GF-D8 (cell line): Measurements from ENCODE around the gene LLCFC1.

Experiments
- DNase-seq: peaks from one replicate; lab custom pipeline; 2025; lab: John Stamatoyannopoulos, UW

Gene LLCFC1

DNA sequence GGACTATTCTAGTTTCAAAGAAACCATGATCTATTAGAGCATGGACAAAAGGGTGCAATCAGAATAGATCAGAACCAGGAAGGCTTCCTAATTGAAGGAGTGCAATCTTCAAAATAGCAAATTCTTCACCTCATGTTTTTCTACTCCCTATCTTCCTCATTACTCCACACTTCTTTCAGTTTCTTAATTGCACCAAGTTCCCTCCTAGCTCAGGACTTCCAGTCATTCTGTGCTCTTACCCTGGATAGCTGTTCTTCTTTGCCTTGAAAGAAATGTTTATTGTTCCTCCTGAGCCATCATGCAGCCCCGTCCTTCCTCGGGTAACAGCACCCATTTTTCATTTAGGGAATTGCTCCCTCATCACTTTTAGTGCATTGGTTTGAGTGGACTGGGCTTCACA lies 28.8 kb upstream of the LLCFC1 start:
- no peak for DNase-seq

DNA sequence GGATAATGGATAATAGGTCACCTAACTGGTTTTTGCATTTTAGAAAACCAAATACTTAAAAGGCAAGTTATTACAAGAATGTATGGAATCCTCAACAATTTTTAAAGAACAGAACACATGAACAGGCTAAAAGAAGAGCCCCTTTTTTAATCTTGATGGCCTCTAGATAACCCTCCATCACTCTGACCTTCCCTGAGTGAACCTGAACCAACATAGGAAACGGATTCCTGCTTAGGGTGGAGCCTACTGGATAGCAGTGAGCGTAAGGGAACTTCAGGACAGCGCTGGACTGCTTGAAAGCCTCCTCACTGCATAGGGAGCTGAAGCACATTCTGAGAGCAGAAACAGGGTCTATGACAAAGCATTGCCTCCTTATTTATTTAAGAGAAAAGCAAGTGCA lies 26.2 kb upstream of the LLCFC1 start:
- DNase-seq, result no peak

DNA sequence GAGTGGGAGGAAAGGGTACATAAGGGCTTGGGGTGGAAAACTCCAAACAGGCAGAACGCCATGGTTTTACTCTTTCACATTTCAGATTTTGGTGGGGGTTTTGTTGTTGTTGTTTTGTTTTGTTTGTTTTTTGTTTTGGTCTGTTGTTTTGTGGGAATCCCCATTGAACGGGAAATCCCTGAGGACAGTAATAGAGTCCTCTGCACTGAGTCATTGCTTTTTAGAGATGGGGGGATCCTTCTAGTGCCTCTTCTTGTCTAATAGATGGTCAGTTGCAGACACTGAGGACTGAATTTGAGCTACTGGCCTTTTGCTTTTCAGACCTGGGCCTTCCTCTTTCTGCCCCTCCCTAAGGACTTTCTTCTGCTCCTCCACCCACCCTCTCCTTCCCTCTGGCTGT lies 25.7 kb upstream of the LLCFC1 start:
- DNase-seq, result no peak

DNA sequence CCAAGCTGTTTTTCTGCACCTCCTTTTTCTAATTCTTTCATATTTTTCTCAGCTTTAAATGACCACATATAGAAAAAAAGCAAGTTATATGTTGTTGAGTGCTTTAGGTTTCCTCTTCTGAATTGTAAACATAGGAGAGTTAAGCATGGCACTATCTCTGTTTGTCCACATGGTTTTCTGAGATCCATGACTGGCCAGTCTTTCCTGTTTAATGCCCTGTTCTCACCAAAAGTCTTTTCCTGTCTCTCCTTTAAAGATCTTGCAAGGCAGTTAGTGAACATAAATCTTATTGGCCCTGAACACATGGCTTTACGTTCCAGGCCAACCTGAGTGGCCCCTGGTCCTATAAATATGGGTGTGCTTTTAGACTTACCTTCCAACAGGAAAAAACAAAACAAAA lies 25.2 kb upstream of the LLCFC1 start:
- DNase-seq, result no peak

DNA sequence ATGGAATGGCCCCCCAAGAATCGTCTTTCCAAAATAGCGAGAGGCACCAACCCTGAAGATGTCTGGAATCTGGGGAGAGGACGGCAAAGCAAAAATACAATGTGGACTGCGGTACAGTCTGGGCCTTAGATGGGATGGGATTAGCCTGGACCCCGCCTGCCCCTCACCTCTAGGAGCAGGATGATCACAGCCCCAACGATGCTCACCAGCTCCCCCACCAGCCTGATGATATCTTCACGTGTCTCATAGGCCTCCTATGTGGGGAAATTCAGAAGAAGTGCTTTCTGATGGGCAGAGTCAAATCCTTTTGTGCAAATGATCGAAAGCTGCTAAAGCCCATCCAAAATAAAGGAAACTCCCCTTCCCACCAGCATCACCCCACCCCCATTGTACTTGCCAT lies 24.0 kb upstream of the LLCFC1 start:
- no peak for DNase-seq

DNA sequence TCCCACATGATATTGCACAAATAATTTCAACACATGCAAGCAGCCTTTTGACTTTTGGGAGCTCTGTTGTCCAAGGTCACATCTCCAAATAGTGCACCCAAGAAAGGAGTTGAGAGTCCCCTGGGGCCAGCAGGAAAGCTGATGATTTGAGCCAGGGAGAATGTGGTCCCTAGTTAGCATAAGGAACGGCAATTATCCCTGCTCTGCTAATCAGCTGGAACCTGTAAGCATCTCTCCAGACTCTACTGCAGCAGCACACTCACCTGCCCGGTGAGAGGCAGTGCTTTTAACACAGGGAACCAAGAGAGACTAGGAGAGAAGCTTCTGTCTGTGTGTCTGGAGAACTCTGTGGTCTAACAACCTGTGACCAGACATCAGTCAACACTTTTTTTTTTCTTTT lies 22.8 kb upstream of the LLCFC1 start:
- no peak for DNase-seq

DNA sequence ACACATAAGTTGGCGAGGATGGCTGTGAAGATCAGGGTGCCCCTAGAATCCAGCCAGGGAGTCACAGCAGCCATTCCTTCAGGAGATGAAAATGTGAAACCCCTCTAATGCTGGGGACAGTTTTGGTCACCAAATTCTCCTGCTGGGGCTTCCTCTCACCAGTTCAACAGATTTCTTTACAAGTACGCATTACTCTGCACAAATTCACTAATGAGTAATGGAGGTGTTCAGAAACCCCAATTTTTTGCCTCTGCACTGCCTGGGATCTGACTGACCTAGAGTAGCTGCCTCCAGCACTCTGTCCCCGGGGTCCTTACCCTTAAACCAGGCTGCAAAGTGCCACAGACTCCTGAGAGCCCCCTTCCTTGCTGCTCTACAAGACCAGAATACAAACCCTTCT lies 21.8 kb upstream of the LLCFC1 start:
- DNase-seq, result no peak

DNA sequence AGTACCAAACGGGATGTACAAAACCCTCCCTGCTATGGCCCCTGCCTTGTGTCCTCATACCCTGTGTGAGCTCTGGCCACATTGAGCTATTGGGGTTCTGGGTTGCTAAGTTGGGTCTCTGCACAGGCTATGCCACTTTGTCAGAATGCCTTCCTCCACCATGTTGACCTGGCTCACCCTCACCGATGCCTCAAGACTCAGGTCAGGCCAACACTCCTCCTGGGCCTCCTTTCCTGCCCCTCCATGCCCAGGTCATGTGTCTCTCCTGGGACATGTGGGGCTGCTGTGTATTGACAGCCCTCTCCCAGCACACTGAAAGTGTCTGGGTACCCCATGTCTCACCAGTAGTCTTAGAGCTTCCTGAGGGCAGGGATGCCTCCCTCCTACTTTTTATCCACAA lies 20.4 kb upstream of the LLCFC1 start:
- no peak for DNase-seq

DNA sequence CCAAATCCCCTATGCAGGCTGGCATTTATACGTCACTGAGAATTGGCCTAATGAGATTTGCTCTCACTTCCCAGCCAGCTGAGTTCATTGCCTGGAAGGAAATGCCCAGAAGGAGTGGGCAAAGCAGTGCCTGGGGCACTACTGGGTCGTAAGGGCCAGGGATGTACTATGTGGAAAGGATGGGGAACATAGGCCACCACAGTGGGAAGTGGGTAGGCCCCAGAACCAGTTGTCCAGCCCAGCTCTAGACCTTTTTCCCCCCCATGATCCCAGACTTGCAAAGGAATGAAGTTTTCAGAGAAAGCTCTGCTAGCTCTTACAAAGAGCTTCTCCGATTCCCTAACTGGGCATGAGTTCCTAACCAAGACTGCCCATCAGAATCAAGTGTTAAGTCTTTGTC lies 19.6 kb upstream of the LLCFC1 start:
- no peak for DNase-seq

DNA sequence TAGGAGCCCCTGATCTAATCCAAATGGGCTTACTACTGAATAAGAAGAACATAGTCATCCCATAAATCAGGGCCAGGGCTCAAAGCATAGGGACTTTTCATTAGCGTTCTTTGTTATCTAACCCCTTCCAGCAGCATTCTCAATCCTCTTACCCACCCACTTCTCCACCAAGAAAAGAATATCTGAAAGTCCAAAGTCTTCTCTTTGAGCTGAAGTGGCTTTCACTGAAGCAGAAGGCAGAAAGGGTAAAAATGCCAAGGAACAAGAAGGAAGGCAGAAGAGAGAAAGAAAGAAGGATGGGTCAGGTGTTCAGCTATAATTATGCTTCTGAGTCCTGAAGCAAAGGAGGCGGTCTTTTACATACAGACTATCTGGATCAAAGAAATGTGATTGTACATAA lies 15.9 kb upstream of the LLCFC1 start:
- no peak for DNase-seq

DNA sequence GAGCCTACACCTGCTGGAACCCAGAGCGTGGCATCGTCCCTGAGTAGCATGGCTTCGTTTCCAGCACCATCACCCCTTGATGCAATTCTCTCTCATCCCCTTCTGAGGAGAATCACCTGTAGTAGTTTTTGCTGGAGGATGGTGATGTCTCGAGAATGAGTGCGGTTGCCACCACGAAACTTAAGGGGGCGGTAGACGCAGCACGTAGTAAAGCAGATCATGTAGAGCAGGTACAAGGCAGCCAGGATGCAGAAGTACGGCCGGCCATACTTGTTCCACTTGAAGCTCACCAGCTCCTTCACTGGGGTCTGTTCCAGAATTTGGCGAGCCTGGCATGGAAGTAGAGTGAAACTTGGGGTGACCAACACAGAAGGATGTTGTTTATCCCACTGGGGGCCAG lies 13.9 kb upstream of the LLCFC1 start:
- DNase-seq, result no peak

DNA sequence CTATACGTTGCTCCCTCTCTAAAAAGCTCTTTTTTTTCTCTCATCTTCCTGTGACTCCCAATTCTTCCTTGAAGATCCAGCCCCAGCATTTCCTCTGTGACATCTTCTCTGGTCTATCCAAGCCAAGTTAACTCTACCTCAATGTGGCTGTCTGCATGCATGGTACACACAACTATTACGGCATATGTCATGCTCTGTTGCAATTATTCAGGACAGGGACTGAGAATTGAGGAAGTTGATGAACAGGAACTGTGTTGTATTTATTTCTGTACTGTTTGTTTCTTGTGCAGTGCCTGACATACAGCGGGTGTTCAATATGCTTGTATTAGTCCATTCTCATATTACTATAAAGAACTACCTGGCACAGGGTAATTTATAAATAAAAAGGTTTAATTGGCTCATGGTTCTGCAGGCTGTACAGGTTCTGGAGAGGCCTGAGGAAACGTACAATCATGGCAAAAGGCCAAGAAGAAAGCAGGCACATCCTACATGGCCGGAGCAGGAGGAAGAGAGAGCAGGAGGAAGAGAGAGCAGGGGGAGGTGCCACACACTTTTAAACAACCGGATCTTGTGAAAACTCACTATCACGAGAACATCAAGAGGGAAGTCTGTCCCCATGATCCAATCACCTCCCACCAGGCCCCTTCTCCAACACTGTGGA lies 12.1 kb upstream of the LLCFC1 start:
- DNase-seq, result peak; percentile 57

DNA sequence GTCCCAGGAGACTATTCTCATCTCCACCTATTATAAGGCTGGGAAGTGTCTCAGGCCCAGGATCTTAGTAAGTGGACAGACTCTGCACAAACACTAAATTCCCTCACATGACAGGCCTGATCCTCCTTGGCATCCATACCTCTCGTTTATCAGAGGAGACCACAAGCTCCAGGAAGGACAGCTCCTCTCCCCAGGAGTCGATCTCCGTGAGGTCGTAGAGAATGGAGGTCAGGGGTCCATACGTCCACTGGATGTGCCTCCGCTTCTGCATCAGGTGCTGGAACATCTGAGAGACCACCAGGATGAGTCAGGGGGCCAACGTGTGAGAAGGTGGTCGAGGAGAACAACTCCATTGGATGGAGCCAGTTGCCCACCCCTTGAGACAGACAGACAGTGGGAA lies 11.3 kb upstream of the LLCFC1 start:
- no peak for DNase-seq

DNA sequence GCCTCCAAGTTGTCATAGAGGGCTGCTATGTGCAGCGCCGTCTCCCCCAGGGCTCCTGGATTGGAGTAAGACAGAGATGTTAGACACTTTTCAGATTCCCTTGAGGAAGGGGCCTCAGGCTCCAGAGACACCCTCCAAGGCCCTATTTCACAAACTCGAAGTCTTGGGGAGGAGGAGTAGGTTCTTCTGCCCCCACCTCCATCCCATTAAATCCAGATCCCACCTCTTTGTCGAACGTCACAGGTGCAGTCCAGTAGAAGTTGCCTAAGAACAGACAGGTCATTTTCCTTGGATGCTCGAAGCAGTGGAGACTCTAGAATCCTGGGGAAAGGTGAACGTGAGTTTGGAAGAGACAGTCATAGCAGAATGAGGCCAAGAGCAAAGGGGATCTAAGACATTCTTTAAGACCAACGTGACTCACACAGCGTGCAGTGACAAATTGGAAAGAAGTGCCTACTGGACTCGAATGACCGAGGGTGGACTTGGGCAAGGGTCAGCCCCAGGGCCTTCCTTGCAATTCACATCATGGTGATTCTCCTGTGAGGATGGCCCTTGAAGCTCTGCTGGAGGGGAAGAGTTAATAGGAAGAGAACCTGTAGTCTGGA lies 9.1 kb upstream of the LLCFC1 start:
- no peak for DNase-seq

DNA sequence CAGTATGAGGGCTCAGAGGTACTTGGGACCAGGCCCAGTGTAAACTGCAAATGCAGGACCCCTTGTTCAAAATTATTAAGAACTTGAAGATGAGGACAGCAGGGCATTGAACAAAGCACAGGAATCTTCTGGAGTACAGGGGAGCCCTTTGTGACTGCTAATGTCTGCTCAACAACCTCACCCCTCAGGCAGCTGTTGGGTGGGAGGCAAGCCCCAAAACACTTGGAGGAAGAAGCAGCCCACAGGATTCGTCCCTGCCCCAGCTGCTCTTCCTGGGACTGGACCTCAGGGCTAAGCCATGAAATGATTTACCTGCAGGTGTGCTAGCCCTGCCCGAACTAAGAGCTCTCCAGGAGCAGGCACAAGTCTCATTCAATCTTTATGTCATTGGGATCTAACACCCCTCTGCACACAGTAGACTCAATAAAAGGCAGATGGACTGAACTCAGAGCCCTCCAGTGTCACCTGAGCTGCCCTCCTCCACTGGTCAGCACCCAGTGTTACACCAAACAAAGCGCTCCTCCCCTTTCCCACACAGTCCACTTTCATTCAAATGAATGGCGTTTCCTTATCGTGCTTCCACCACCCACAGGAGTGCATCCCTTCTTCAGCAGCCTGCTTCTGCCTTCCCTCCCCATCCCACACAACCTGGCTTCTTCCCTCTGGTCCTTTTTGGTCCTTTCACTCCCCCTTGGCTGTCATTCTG lies 6.7 kb upstream of the LLCFC1 start:
- DNase-seq, result no peak

DNA sequence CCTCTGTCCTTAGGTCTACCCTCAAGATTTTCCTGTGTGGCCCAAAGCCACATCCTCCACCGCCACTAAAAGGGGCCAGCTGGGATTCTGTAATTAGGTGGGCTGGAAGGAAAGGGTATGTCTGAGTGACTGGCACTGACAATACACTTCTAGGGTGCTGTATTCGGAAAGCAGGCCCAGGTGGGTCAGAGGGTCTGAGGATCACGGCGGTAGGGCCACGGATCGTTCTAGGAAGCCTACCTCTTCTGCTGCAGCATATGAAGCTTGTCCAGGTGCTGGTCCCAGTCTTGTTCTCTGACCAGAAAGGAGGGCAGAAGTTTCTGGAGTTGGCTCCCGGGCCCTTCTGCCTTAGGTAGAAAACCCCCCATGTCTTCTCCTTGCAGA lies 6.2 kb upstream of the LLCFC1 start:
- no peak for DNase-seq

DNA sequence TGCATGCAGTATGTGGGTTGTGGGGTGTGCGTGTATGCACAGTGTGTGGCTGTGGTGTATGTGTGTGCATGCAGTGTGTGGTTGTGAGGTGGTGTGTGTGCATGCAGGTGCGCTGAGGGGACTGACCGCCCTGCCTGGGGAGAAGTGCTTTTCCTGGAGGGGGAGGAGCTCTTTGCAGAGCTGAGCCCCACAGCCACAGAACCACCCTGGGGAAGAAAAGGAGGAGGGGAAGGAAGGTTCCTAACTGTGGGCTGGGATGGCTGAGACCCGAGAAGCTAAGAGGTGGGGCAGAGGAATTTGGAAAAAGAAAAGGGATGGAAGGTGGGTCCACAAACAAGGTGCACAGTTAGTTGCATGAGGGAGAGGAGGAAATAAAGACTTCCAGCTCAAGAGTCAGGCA lies 5.7 kb upstream of the LLCFC1 start, which contains the start of gene TRPV5:
TRPV5 (minus strand) TSS at position 123 of the 400 bp plus-strand sequence. CDS start 287 bp downstream, outside the sequence.
- no peak for DNase-seq

DNA sequence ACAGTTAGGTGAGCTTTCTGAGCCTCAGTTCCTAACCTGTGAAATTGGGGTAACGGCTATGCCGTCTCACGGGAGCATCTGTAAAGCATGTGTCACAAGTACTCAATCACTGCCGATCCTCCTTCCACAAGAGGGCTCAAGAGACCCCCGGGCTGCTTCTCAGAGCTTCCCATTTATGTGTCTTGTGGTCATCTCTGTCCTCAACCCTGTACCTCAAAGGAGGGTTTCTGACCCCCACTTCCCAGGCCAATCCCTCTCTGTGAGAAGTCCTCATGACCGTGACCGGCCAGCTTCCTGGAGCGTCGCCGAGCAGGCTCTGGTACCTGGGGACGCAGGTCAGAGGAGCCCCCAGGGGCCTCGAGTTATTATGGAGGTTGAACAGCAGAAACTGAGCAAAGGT lies 5.2 kb upstream of the LLCFC1 start:
- no peak for DNase-seq

DNA sequence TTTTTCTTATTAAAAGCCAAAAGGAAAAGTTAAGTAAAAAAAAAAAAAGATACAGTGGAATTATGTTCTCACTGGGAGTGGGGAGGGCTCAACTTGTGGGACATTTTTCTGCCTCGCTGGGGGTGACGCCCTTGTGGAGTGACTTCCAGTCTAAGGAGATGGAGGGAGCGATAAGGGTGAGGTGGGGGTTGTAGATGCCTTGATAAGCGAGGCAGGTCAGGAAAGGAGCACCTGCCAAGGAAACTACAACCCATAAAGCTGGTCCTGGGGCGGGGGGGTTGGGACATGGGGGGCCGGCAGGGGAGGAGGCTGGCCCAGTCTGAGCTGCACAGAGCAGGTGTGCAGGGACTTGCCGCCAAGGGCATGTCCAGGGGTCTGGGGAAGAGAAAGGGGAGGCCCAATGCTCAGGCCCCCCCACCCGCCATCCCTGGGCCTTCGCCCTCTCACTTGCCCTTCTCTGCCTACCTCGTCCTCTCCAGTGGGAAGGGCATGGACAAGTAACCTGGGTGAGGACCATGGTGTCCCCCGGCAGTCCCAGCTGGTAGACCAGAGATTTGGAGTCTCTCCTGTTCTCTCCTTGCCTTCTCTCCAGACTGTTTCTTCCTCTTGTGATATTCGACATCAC lies 3.2 kb upstream of the LLCFC1 start:
- no peak for DNase-seq

DNA sequence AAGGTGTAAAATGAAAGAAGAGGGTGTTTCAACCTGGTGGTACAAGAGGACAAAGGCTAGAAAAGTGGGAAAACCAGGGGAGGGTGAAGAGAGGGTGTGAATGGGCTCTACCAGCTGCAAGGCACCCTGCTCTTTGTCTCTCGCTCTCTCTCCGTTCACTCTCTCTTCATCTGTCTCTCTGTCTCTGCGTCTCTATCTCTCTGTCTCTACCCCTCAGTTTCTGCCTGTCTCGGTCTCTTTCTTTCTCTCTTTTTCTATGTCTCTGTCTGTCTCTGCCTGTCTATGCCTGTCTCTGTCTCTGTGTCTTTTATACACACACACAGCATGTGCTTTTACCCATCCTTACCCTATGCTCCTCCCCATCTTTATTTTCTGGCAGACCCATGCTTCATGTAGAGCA lies 673 bp upstream of the LLCFC1 start:
- DNase-seq, result no peak

DNA sequence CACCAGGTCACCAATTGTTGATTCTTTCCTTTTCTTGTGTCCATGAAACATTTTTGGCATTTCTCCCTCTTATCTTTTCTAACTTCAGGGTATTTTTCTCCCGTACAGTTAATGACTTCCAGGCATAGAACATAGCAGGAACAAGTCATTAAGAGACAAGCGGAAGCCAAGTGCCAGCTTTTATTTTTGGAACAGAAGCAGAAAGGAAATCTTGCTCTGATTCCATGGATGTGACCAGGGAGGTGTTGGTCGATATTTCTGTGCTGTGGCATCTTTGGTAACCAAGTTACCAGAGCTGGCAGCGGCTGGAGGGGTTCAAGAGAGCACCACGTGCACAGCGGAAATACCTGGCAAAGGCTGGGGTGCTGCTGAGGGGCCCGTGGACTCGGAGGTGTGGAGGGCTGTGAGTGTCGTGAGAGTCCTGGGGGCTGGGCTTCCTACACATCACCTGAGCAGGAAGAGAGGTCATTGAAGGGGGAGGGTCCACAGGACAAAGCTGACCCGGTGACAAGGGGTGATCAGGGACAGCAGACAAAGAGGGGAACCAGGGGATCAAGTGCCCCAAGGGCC lies 1.8 kb downstream of the LLCFC1 start:
- no peak for DNase-seq

DNA sequence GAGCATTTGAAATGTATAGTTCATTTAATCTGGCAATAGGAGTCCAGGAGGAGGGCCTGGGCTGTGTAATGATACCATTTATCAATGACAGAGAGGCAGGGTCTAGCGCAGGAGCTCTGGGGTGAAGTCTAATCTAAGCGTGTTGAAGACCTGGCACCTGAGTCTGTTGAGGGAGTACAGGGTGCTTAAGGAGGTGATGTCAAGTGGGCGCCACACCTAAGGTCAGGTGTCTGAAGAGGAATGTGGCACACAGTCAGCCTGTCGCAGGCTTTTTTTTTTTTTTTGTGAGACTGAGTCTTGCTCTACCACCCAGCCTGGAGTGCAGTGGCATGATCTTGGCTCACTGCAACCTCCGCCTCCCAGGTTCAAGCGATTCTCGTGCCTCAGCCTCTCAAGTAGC lies 2.3 kb downstream of the LLCFC1 start:
- no peak for DNase-seq

DNA sequence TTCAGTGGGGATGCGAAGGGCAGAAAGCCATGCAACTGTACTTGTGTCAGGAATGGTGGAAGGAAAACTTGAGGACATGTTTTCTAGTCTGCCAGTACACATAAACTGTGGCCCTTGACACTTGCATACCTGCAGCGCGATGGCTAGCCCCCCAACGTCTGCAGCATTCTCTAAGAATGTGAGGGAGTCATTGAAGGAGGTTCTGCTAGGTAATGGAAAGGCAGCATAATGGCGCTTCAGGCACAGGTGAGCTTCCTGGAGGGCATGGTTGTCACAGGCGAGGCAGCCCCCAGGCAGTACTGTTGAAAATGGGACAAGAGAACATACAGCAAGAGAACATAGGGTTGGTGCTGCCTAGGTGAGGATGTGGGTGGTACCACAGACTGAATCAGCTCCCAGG lies 3.5 kb downstream of the LLCFC1 start:
- DNase-seq, result no peak
